ENCODE measurements around the gene CPLX1.

GRCh38 chr4:748461-748860 lies 77.5 kb downstream of the CPLX1 start:
- TF ChIP-seq HDGF (IDR thresholded peaks at IDR 0.05; ENCODE audit: borderline replicate concordance) (no peak), SUZ12 (IDR thresholded peaks at IDR 0.05) (no peak), SP1 (IDR thresholded peaks at IDR 0.05) (no peak)

Data from HEK293T (cell line).